ENCODE data around the gene ADAP1. TPM values are rescaled to one million over a fixed set of nuclear protein-coding genes. Genes with fewer than 3 reads are reported as not detected.
A peak's percentile ranks its signal among the peaks of the same experiment; 100 is the strongest.
"Not testable (repeated sequence)": the region's sequence is repeated elsewhere in the genome, so short reads cannot be mapped to it uniquely, and the experiment has no call there.

Gene ADAP1
- total RNA-seq, 1 donor from 2014 or later, result 26.9 TPM

DNA sequence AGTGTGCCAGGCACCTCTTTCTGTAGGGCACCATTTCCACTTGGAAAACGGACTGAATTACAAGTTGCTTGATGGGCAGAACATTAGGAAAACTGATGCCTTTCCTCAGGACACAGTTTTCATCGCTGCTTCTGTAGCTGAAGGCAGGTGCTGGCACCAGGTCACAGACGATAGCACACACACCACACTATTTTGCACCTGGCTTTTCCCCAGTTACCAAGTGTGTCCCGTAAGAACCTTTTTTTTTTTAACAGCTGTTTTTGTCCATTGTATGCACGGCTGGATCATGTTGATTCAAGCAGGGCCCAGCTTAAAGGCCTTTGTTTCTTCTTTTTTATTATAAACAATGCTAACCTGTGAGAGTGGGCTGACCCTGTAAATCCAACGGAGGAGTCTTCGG, 79.4 kb downstream of the ADAP1 start:
- H3K27me3 ChIP-seq (ENCODE audit: control insufficient read depth, insufficient read depth, low read length), result no peaks in the 10 kb centered on the region
- TF ChIP-seq, protein P1, sequence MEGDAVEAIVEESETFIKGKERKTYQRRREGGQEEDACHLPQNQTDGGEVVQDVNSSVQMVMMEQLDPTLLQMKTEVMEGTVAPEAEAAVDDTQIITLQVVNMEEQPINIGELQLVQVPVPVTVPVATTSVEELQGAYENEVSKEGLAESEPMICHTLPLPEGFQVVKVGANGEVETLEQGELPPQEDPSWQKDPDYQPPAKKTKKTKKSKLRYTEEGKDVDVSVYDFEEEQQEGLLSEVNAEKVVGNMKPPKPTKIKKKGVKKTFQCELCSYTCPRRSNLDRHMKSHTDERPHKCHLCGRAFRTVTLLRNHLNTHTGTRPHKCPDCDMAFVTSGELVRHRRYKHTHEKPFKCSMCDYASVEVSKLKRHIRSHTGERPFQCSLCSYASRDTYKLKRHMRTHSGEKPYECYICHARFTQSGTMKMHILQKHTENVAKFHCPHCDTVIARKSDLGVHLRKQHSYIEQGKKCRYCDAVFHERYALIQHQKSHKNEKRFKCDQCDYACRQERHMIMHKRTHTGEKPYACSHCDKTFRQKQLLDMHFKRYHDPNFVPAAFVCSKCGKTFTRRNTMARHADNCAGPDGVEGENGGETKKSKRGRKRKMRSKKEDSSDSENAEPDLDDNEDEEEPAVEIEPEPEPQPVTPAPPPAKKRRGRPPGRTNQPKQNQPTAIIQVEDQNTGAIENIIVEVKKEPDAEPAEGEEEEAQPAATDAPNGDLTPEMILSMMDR (IDR thresholded peaks at IDR 0.05; ENCODE audit: insufficient read depth, low read length, severe bottlenecking), result no peak
- no peak overlapping the region for H3K4me3 ChIP-seq (ENCODE audit: low read depth, low read length)
- no peak for FAIRE-seq
- DNase-seq (ENCODE audit: low read depth), result no peak
- peaks cover 18% of the 10 kb centered on the region for H3K36me3 ChIP-seq (ENCODE audit: control insufficient read depth, insufficient read depth, low read length)

- peaks cover 20% of the 10 kb centered on the region for H3K36me3 ChIP-seq (ENCODE audit: control insufficient read depth, insufficient read depth, low read length)
- H3K27me3 ChIP-seq (ENCODE audit: control insufficient read depth, insufficient read depth, low read length), result no peaks in the 10 kb centered on the region
- no peak overlapping the region for H3K4me3 ChIP-seq (ENCODE audit: low read depth, low read length)
- TF ChIP-seq, protein P1 (IDR thresholded peaks at IDR 0.05; ENCODE audit: insufficient read depth, low read length, severe bottlenecking), result no peak
- DNase-seq (ENCODE audit: low read depth) (no peak), FAIRE-seq (no peak)
Observed at GRCh38 chr7:874031-874749, 80.3 kb downstream of the ADAP1 start.

GRCh38 chr7:873367-874002, 81.0 kb downstream of the ADAP1 start:
- no peaks in the 10 kb centered on the region for H3K27me3 ChIP-seq (ENCODE audit: control insufficient read depth, insufficient read depth, low read length)
- DNase-seq (ENCODE audit: low read depth) (peak; percentile 76), FAIRE-seq (no peak)
- TF ChIP-seq, protein P1 (IDR thresholded peaks at IDR 0.05; ENCODE audit: insufficient read depth, low read length, severe bottlenecking), result peak; percentile 96
- no peak overlapping the region for H3K4me3 ChIP-seq (ENCODE audit: low read depth, low read length)
- peaks cover 17% of the 10 kb centered on the region for H3K36me3 ChIP-seq (ENCODE audit: control insufficient read depth, insufficient read depth, low read length)

DNA sequence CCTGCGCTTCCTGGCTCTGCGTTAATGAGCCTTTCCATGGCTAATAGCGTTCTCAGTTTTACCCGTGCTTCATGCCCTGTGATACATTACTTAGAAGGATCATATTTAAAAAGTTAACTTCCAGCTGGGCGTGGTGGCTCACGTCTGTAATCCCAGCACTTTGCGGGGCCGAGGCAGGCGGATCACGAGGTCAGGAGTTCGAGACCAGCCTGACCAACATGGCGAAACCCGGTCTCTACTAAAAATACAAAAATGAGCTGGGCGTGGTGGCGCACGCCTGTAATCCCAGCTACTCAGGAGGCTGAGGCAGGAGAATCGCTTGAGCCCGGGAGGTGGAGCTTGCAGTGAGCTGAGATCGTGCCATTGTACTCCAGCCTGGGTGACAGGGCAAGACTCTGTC, 81.8 kb downstream of the ADAP1 start:
- H3K4me3 ChIP-seq (ENCODE audit: low read depth, low read length); H3K27me3 ChIP-seq (ENCODE audit: control insufficient read depth, insufficient read depth, low read length); DNase-seq (ENCODE audit: low read depth); FAIRE-seq: not testable (repeated sequence)
- peaks cover 18% of the 10 kb centered on the region for H3K36me3 ChIP-seq (ENCODE audit: control insufficient read depth, insufficient read depth, low read length)

- DNase-seq (ENCODE audit: low read depth), result no peak
- peaks cover 20% of the 10 kb centered on the region for H3K36me3 ChIP-seq (ENCODE audit: control insufficient read depth, insufficient read depth, low read length)
- H3K4me3 ChIP-seq (ENCODE audit: low read depth, low read length), result no peak overlapping the region
- no peaks in the 10 kb centered on the region for H3K27me3 ChIP-seq (ENCODE audit: control insufficient read depth, insufficient read depth, low read length)
- no peak for FAIRE-seq
- TF ChIP-seq, protein P1 (IDR thresholded peaks at IDR 0.05; ENCODE audit: insufficient read depth, low read length, severe bottlenecking), result no peak
Observed at GRCh38 chr7:871900-872537, 82.5 kb downstream of the ADAP1 start.

DNA sequence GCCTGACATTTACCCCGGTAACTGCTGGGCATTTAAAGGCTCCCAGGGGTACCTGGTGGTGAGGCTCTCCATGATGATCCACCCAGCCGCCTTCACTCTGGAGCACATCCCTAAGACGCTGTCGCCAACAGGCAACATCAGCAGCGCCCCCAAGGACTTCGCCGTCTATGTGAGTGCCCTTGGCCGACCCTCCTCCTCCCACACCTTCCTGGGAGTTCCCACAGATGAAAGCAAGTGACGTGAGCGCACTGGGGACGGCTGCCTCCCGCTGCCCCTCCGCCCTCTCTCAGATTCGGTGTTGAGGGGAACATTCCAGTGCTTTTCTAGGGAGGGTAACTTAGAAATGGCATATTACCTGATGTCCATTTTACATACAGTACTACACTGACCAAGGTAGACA, 85.1 kb downstream of the ADAP1 start:
- TF ChIP-seq, protein P1 (IDR thresholded peaks at IDR 0.05; ENCODE audit: insufficient read depth, low read length, severe bottlenecking), result no peak
- peaks cover 22% of the 10 kb centered on the region for H3K36me3 ChIP-seq (ENCODE audit: control insufficient read depth, insufficient read depth, low read length)
- no peak overlapping the region for H3K4me3 ChIP-seq (ENCODE audit: low read depth, low read length)
- no peak for FAIRE-seq
- H3K27me3 ChIP-seq (ENCODE audit: control insufficient read depth, insufficient read depth, low read length), result no peaks in the 10 kb centered on the region
- DNase-seq (ENCODE audit: low read depth), result no peak
